Fibroblast of lung (primary cell): Measurements from ENCODE around the gene LGALS4.

Experiments
- CTCF ChIP-seq, 2 donors: IDR thresholded peaks in 1 of 2; conservative IDR thresholded peaks in 1 of 2; 1 replicate in 1 of 2; 2 replicates in 1 of 2; pipeline ENCODE4 v1.5.1; 2011 to 2012; ENCODE audit warnings: low read length in 2 of 2, control low read depth in 1 of 2, inconsistent platforms in 1 of 2, low read depth in 1 of 2, mild to moderate bottlenecking in 1 of 2
- EZH2 ChIP-seq: IDR thresholded peaks from 2 replicates; pipeline ENCODE4 v1.5.1; 2012; ENCODE audit warnings: low read length, control low read depth, mild to moderate bottlenecking; ENCODE audit errors: missing control alignments

- TF ChIP-seq CTCF (conservative IDR thresholded peaks at IDR 0.05 in 1 of 2, IDR thresholded peaks at IDR 0.05 in 1 of 2; ENCODE audit: low read depth in 1 of 2, low read length in 2 of 2) (no peak), EZH2 (no peak)
Observed at GRCh38 chr19:38795549-38795948, 17.2 kb downstream of the LGALS4 start.
